AG04449 (cell line): ENCODE measurements around the gene PPIP5K2.

Experiments
- CTCF ChIA-PET: fragments of 350-600 bp; formaldehyde crosslinking; extraction: SDS; loops from one replicate; lab custom pipeline; 2021; ENCODE audit warnings: antibody characterized with exemption; lab: Yijun Ruan, JAX
- POLR2A ChIA-PET: fragments of 400-600, 350-600 bp; formaldehyde crosslinking; extraction: SDS; loops from one replicate; lab custom pipeline; 2020; ENCODE audit warnings: antibody characterized with exemption, inconsistent platforms; lab: Yijun Ruan, JAX
- DNase-seq: peaks from one replicate; pipeline ENCODE4 v3.0.0-alpha.2; 2010; ENCODE audit warnings: low read depth, low spot score
- H3K4me3 ChIP-seq: 2 replicates; pipeline ENCODE4 v1.5.1; 2011; ENCODE audit warnings: low read depth, mild to moderate bottlenecking, control low read depth, low read length
- TF ChIP-seq, protein P1 (sequence below): IDR thresholded peaks from one replicate; pipeline ENCODE4 v1.5.1; 2011; ENCODE audit warnings: mild to moderate bottlenecking, moderate library complexity, low read length, control low read depth, inconsistent platforms; ENCODE audit not compliant: insufficient read depth; ENCODE audit errors: missing control alignments

The PPIP5K2 gene

DNA sequence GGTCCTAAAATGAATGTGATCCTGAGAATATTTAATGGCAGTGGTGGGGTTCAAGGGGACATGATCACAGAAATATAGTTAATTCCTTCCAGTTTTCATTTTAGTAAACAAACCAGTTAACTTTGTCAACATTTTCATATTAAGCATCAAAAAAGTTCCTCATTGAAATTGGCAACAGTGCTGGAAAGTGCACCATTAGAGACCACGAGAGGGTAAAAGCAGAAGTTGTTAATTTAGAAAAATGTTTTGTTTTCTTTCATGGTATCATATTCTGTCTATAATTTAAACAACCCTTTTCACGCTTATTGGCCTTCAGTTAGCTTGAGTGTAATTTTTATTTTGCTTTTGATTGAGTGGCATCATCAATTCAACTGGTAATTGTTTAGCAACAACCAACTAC lies 12.0 kb upstream of the PPIP5K2 start:
- DNase-seq = no peak
- ChIA-PET CTCF (no interaction called here), POLR2A (no interaction called here)
- TF ChIP-seq, protein P1, sequence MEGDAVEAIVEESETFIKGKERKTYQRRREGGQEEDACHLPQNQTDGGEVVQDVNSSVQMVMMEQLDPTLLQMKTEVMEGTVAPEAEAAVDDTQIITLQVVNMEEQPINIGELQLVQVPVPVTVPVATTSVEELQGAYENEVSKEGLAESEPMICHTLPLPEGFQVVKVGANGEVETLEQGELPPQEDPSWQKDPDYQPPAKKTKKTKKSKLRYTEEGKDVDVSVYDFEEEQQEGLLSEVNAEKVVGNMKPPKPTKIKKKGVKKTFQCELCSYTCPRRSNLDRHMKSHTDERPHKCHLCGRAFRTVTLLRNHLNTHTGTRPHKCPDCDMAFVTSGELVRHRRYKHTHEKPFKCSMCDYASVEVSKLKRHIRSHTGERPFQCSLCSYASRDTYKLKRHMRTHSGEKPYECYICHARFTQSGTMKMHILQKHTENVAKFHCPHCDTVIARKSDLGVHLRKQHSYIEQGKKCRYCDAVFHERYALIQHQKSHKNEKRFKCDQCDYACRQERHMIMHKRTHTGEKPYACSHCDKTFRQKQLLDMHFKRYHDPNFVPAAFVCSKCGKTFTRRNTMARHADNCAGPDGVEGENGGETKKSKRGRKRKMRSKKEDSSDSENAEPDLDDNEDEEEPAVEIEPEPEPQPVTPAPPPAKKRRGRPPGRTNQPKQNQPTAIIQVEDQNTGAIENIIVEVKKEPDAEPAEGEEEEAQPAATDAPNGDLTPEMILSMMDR = no peak
- no peak overlapping the region for H3K4me3 ChIP-seq

DNA sequence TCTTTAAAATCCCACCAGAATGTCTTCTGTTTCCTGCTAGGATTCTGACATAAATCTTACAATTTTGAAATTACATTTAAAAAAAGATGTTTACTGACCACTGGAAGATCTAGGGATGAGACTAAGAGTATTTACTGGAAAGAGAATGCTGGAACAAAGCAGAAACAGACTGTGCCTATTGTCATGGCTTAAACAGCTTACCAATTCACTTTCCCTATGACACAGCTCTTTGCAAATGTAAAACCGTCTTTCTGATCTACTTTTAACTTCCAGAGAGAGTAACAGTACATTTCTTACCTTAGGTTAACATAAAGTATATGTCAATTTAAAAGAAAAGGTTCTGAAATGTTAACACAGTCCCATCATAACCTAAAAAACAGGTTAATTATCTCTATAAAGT lies 10.8 kb upstream of the PPIP5K2 start:
- CTCF ChIA-PET = no interaction called here
- H3K4me3 ChIP-seq = no peak overlapping the region

DNA sequence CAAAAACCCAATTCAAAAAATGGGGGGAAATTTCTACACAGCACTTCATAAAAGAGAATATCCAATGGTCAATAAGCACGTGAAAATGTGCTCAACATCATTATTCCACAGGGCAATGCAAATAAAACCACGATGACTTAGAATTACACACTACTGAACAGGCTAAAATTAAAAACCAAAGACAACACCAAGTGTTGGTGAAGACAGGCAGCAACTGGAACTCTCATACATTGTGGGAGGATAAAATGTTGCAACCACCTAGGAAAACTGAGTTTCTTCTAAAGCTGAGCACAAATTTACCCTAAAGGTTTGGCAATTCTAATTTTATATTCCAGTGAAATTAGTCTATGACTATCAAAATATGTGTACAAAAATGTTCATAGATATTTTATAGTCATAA lies 9.7 kb upstream of the PPIP5K2 start:
- H3K4me3 ChIP-seq = no peak overlapping the region
- no peak for DNase-seq
- POLR2A ChIA-PET = no interaction called here
- CTCF ChIA-PET = no interaction called here
- TF ChIP-seq, protein P1 = no peak

More for the DNA sequence above, 10.8 kb upstream of the PPIP5K2 start:
- TF ChIP-seq, protein P1 = no peak
- POLR2A ChIA-PET = no interaction called here
- DNase-seq = no peak

DNA sequence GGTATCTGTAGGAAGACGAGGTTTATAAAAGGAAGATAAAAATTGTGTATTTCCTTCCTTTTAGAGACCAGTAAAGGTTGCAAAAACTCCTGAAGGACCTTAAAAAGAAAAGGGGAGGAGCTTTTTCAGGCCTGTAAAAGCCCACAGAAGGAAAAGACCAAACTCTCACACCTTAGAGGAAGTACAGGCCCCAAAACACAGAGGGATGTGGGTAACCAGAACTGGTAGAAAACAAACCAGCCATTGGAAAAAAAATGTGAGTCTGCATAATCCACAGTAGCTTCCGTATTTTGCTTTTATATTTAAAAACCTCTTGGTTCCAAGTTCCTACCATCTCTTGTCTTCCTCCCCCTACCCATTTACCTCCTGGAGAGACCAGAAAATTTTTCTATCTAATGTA lies 8.6 kb upstream of the PPIP5K2 start:
- no peak overlapping the region for H3K4me3 ChIP-seq
- TF ChIP-seq, protein P1 = no peak
- no peak for DNase-seq
- CTCF ChIA-PET = no interaction called here
- POLR2A ChIA-PET = no interaction called here

DNA sequence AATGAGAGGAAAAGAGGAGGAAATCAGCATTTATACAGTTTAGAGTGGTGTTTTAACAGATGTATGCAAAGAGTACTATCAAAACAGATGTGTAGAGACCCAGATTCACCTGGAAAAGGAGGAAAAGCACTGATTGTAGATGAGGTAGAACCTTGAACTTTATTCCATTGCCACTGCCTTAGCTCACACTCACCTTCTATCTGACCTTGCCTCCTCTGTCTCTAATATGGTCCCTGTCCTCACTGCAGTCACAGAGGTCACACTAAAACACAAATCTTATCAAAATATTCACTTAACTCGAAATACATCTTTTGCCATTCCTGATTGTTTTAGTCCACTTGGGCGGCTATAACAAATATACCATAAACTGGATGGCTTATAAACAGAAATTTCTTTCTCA lies 7.2 kb upstream of the PPIP5K2 start:
- ChIA-PET CTCF (no interaction called here), POLR2A (no interaction called here)
- DNase-seq = no peak
- TF ChIP-seq, protein P1 = no peak
- H3K4me3 ChIP-seq = no peak overlapping the region

DNA sequence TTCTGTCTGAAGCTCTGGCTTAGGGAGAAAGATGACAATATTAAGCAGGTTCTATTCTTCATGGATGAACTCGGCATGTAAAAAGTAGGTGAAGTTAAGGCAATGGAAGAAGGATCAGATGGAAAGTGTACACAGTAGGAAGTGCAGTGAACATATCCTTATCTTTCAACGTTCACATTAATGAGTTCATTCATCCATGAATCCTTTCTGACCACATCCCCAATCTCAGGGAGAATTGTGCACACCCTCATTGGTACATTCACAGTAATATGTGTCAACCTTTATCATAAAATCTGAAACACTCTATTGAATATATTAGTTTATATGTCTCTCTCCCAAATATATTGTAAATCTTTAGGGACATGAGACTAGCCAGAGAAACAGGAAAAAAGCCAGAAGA lies 5.7 kb upstream of the PPIP5K2 start:
- no peak for DNase-seq
- ChIA-PET POLR2A (no interaction called here), CTCF (no interaction called here)
- TF ChIP-seq, protein P1 = no peak
- no peak overlapping the region for H3K4me3 ChIP-seq
